Kidney (tissue), 14 donors: ENCODE results near the gene MDM4. TPM values are rescaled to one million over a fixed set of nuclear protein-coding genes. Genes with fewer than 3 reads are reported as not detected.

Experiments
- DNase-seq, 5 donors: peaks; one replicate each; pipeline ENCODE4 v3.0.0-alpha.2; 2013 to 2020
- FAIRE-seq: peaks from 2 replicates; lab custom pipeline; 2012; peaks lifted over from hg19 to GRCh38; lab: Jason Lieb, UNC
- H3K27ac ChIP-seq, 2 donors: one replicate each; pipeline ENCODE4 v1.7.0; 2013; ENCODE audit warnings: low read depth in 2 of 2, low read length in 2 of 2, inconsistent platforms in 1 of 2
- H3K27me3 ChIP-seq: one replicate; pipeline ENCODE4 v1.7.1; 2013; ENCODE audit warnings: low read length, inconsistent platforms; ENCODE audit not compliant: control insufficient read depth, insufficient read depth
- H3K36me3 ChIP-seq, 3 donors: one replicate each; pipeline versions ENCODE4 v1.7.0 to v1.7.1; 2013; ENCODE audit warnings: low read length in 3 of 3, control low read depth in 1 of 3, inconsistent platforms in 1 of 3; ENCODE audit not compliant: insufficient read depth in 3 of 3, control insufficient read depth in 2 of 3
- H3K4me1 ChIP-seq, 3 donors: one replicate each; pipeline versions ENCODE4 v1.7.0 to v1.7.1; 2013; ENCODE audit warnings: low read length in 3 of 3, inconsistent platforms in 1 of 3, low read depth in 1 of 3; ENCODE audit not compliant: control insufficient read depth in 2 of 3, insufficient read depth in 2 of 3
- H3K4me3 ChIP-seq, 3 donors: one replicate each; pipeline versions ENCODE4 v1.7.0 to v1.8.1; 2013; ENCODE audit warnings: low read length in 3 of 3, control low read depth in 1 of 3, inconsistent platforms in 1 of 3
- H3K9ac ChIP-seq, 3 donors: one replicate each; pipeline versions ENCODE4 v1.7.0 to v1.7.1; 2013; ENCODE audit warnings: low read length in 3 of 3, control low read depth in 1 of 3, inconsistent platforms in 1 of 3
- H3K9me3 ChIP-seq, 3 donors: one replicate each; pipeline versions ENCODE4 v1.7.0 to v1.7.1; 2013; ENCODE audit warnings: low read length in 3 of 3, control low read depth in 1 of 3, inconsistent platforms in 1 of 3; ENCODE audit not compliant: control insufficient read depth in 2 of 3, insufficient read depth in 1 of 3
- intact Hi-C: fragments of 100-400 bp; cut with DNase I; formaldehyde crosslinking; loops from one replicate; pipeline ENCODE4 v1.11.1; 2022
- polyA plus RNA-seq: library from polyadenylated mRNA; stranded (reverse); fragments of 350-450 nt; fragmentation: Illumina TruSeq; extraction: RNeasy Lipid Tissue Mini Kit (QIAGEN cat#74804); gene quantifications from one replicate; pipeline ENCODE4 v1.2.3, GENCODE V29; 2014; ENCODE audit warnings: low read depth, low replicate concordance; ENCODE audit not compliant: insufficient read depth
- total RNA-seq: library from RNA; stranded (reverse); fragmentation: NEBNext Ultra II Directional; extraction: Animal tissue kit (Norgen Biotek cat#: 25700); gene quantifications from one replicate; pipeline ENCODE4 v1.2.1, GENCODE V29; 2021
- TF ChIP-seq, protein P1 (sequence below): IDR thresholded peaks from 3 replicates; pipeline ENCODE4 v1.5.1; 2012; ENCODE audit warnings: mild to moderate bottlenecking, moderate library complexity, borderline replicate concordance; ENCODE audit not compliant: insufficient read depth; ENCODE audit errors: extremely low read depth
- donor health status: control.
- donor health status: control.
- donor health status: control.
- donor health status: control.
- donor health status: control.
- donor health status: DM: yes; HTN: yes; CAD: no.
- donor health status: Normal renal cell carcinoma (clear cell type).

MDM4 gene
- total and polyA plus RNA-seq, 2 donors from 2014 or later: 6.3 to 87.9 TPM

DNA sequence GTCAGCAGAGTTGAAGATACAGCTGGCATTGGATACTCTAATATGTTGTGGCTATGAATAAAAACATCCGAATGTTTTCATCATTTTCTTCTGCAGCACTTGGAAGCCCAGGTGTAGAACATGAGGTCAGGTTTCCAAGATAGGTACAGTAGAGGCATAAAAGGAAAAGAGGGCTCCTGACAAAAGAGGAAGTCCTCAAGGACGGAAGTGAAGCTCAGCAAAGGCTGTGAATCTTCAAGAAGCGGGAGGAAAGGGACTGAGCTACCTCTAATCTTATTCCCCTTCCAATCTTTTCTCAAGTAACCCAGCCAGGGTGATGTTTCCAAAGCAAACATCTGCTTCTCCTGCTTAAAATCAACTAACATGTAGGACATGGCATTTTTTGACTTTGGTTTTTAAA is 17.2 kb upstream of the MDM4 start:
- H3K9me3 ChIP-seq: no peaks in the 10 kb centered on the region
- H3K4me1 ChIP-seq: peaks cover 0 to 7% (median 3%) of the 10 kb centered on the region in 3 donors
- H3K27me3 ChIP-seq: no peaks in the 10 kb centered on the region
- TF ChIP-seq, protein P1, sequence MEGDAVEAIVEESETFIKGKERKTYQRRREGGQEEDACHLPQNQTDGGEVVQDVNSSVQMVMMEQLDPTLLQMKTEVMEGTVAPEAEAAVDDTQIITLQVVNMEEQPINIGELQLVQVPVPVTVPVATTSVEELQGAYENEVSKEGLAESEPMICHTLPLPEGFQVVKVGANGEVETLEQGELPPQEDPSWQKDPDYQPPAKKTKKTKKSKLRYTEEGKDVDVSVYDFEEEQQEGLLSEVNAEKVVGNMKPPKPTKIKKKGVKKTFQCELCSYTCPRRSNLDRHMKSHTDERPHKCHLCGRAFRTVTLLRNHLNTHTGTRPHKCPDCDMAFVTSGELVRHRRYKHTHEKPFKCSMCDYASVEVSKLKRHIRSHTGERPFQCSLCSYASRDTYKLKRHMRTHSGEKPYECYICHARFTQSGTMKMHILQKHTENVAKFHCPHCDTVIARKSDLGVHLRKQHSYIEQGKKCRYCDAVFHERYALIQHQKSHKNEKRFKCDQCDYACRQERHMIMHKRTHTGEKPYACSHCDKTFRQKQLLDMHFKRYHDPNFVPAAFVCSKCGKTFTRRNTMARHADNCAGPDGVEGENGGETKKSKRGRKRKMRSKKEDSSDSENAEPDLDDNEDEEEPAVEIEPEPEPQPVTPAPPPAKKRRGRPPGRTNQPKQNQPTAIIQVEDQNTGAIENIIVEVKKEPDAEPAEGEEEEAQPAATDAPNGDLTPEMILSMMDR: no peak
- intact Hi-C loops: loop anchor here (5.0 kb wide), 1 partner anchor 52 kb away; no protein-coding TSS in a partner anchor
- no peak overlapping the region for H3K9ac ChIP-seq
- FAIRE-seq: no peak
- DNase-seq: no peak
- H3K4me3 ChIP-seq: no peak overlapping the region
- H3K36me3 ChIP-seq: no peaks in the 10 kb centered on the region
- H3K27ac ChIP-seq: no peak overlapping the region

DNA sequence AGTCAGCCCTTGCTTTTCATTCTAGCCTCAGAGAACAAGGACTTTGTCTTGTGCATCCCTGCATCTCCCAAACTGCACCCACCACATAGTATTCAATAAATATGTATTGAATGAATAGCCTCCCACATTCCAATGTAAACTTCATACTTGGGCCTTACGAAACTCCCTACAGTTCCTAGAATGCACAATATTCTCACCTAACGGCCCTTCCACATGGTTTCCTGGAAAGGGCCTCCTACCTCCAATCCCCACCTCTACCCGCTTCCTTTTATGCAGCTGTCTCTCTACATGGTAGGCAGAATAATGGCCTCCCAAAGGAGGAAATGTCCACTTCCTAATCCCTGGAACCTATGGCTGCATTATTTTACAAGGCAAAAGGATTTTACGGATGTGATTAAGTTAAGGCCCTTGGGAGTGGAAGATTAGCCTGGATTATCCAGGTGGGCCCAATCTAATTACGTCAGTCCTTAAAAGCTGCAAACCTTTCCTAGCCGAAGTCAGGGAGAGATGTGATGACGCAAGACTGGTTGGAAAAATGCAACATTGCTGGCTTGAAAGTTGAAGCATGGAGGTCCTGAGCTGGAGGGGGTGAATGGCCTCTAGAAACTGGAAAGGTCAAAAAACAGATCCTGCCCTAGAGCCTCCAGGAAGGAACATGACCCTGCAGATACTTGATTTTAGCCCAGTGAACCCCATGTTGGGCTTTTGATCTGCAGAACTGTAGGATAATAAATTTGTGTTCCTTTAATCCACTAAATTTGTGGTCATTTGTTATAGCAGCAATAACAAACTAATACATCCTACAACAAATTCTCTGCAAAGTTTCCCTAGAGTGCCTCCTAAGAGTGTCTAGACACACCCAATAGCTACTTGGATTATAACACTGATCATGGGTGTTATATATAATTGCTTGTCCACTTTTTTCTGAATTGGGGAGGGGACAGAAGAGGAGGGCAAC is 16.4 kb upstream of the MDM4 start:
- no peak overlapping the region for H3K4me3 ChIP-seq
- H3K27ac ChIP-seq: no peak overlapping the region
- H3K9ac ChIP-seq: no peak overlapping the region
- peaks cover 0 to 6% (median 3%) of the 10 kb centered on the region in 3 donors for H3K4me1 ChIP-seq
- no peaks in the 10 kb centered on the region for H3K9me3 ChIP-seq
- H3K36me3 ChIP-seq: no peaks in the 10 kb centered on the region
- no peak for FAIRE-seq
- TF ChIP-seq, protein P1: no peak
- intact Hi-C loops: loop anchor here (5.0 kb wide), 2 partner anchors 52 to 67 kb away; no protein-coding TSS in a partner anchor
- no peak for DNase-seq
- no peaks in the 10 kb centered on the region for H3K27me3 ChIP-seq

DNA sequence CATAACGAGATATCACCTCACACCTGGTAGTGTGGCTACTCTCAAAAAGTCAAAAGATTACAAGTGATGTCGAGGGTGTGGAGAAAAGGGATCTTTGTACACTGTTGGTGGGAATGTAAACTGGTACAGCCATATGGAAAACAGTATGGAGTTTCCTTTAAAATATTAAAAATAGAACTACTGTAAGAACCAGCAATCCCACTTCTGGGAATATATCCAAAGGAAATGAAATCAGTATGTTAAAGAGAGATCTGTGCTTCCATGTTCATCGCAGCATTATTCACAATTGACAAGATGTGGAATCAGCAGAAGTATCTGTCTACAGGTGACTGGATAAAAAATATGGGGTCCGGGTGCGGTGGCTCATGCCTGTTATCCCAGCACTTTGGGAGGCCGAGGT is 14.0 kb upstream of the MDM4 start:
- DNase-seq: no peak
- intact Hi-C loops: loop anchor here (5.0 kb wide), 1 partner anchor 70 kb away; no protein-coding TSS in a partner anchor
- no peaks in the 10 kb centered on the region for H3K9me3 ChIP-seq
- H3K4me3 ChIP-seq: no peak overlapping the region
- no peaks in the 10 kb centered on the region for H3K36me3 ChIP-seq
- H3K27me3 ChIP-seq: no peaks in the 10 kb centered on the region
- H3K9ac ChIP-seq: no peak overlapping the region
- TF ChIP-seq, protein P1: no peak
- H3K4me1 ChIP-seq: peaks cover 0 to 5% (median 3%) of the 10 kb centered on the region in 3 donors
- FAIRE-seq: no peak
- H3K27ac ChIP-seq: no peak overlapping the region
